ENCODE results near the gene PRDX1. TPM values are rescaled to one million over a fixed set of nuclear protein-coding genes. Genes with fewer than 3 reads are reported as not detected.

Gene PRDX1
- total and polyA plus RNA-seq, 2 experiments from 2014 or later, result 1,070 to 2,149 TPM

DNA sequence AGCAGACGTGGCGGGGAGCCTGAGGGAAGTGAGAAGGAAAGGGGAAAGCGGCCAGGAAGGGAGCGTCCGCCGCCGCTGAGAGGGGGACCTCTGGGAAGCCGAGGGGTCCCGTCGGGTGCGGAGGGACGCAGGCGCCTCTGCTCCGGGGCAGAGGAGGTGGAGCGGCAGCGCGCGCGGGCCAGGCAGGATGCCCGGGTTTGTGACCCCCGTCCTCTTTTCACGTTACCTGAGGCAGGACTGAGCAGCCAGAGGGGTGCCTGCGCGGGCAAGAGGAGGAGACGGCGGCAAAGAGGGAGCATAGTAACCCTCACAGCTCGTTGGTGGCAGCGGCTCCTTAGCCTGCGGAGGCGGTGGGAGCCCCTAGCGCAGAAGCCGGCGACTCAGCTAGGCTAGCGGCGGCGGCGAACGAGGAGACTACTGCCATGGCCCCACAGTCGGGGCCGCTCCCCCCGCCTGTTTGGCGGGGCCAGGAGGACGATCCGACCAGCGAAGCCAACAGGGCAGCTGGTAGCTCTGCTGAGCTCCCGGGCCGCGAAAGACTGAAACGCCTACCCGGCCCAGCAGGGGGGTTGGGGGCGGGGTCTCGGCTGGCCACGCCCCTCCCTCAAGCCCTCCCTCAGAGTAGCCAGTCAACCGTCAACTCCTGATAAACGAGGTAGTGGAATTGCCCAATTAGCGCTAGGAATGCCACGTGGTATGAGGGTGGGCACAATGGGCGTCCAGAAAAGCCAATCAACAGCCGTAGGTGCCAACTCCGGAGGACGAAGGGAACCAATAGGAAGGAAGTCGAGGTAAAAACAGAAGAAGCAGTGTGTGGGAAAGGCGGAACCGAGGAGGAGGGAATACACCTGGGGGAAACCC is 30.8 kb downstream of the PRDX1 start, which contains the start of gene TESK2:
Gene TESK2 (minus strand): TSS at position 538 of the 861 bp plus-strand sequence. CDS start 33,378 bp downstream, outside the sequence.
- H3K4me3 Mint-ChIP-seq, result no peak within 1 kb of the TSS
- H3K27me3 ChIP-seq (ENCODE audit: insufficient read depth), result peaks cover 8% of the 10 kb centered on the region; the same call in 1 of the 2 replicates
- no peaks in the 10 kb centered on the region for H3K9me2 ChIP-seq (ENCODE audit: insufficient read depth)
- peaks cover under 1% of the 10 kb centered on the region; the same call in 1 of the 3 replicates for H3K36me3 Mint-ChIP-seq (ENCODE audit: low read depth)
- TF ChIP-seq EZH2phosphoT487 (IDR thresholded peaks at IDR 0.05; ENCODE audit: unreplicated experiment), result no peak
- no peak for TF ChIP-seq ZNF331 (CRISPR knock-in tag; IDR thresholded peaks at IDR 0.05; ENCODE audit: low read depth)
- TF ChIP-seq ZNF114 (CRISPR knock-in tag; IDR thresholded peaks at IDR 0.05), result no peak
- no peak for TF ChIP-seq JUNB (IDR thresholded peaks at IDR 0.05; ENCODE audit: unreplicated experiment)
- peak; percentile 79 for TF ChIP-seq CREB1 (CRISPR knock-in tag; IDR thresholded peaks at IDR 0.05; ENCODE audit: low read depth)
- TF ChIP-seq, protein P1, sequence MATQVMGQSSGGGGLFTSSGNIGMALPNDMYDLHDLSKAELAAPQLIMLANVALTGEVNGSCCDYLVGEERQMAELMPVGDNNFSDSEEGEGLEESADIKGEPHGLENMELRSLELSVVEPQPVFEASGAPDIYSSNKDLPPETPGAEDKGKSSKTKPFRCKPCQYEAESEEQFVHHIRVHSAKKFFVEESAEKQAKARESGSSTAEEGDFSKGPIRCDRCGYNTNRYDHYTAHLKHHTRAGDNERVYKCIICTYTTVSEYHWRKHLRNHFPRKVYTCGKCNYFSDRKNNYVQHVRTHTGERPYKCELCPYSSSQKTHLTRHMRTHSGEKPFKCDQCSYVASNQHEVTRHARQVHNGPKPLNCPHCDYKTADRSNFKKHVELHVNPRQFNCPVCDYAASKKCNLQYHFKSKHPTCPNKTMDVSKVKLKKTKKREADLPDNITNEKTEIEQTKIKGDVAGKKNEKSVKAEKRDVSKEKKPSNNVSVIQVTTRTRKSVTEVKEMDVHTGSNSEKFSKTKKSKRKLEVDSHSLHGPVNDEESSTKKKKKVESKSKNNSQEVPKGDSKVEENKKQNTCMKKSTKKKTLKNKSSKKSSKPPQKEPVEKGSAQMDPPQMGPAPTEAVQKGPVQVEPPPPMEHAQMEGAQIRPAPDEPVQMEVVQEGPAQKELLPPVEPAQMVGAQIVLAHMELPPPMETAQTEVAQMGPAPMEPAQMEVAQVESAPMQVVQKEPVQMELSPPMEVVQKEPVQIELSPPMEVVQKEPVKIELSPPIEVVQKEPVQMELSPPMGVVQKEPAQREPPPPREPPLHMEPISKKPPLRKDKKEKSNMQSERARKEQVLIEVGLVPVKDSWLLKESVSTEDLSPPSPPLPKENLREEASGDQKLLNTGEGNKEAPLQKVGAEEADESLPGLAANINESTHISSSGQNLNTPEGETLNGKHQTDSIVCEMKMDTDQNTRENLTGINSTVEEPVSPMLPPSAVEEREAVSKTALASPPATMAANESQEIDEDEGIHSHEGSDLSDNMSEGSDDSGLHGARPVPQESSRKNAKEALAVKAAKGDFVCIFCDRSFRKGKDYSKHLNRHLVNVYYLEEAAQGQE (IDR thresholded peaks at IDR 0.05; ENCODE audit: unreplicated experiment), result no peak
- TF ChIP-seq EZH2 (IDR thresholded peaks at IDR 0.05; ENCODE audit: low read depth, unreplicated experiment), result no peak
- TF ChIP-seq NANOG (IDR thresholded peaks at IDR 0.05; ENCODE audit: borderline replicate concordance), result no peak
- TF ChIP-seq, protein P2, sequence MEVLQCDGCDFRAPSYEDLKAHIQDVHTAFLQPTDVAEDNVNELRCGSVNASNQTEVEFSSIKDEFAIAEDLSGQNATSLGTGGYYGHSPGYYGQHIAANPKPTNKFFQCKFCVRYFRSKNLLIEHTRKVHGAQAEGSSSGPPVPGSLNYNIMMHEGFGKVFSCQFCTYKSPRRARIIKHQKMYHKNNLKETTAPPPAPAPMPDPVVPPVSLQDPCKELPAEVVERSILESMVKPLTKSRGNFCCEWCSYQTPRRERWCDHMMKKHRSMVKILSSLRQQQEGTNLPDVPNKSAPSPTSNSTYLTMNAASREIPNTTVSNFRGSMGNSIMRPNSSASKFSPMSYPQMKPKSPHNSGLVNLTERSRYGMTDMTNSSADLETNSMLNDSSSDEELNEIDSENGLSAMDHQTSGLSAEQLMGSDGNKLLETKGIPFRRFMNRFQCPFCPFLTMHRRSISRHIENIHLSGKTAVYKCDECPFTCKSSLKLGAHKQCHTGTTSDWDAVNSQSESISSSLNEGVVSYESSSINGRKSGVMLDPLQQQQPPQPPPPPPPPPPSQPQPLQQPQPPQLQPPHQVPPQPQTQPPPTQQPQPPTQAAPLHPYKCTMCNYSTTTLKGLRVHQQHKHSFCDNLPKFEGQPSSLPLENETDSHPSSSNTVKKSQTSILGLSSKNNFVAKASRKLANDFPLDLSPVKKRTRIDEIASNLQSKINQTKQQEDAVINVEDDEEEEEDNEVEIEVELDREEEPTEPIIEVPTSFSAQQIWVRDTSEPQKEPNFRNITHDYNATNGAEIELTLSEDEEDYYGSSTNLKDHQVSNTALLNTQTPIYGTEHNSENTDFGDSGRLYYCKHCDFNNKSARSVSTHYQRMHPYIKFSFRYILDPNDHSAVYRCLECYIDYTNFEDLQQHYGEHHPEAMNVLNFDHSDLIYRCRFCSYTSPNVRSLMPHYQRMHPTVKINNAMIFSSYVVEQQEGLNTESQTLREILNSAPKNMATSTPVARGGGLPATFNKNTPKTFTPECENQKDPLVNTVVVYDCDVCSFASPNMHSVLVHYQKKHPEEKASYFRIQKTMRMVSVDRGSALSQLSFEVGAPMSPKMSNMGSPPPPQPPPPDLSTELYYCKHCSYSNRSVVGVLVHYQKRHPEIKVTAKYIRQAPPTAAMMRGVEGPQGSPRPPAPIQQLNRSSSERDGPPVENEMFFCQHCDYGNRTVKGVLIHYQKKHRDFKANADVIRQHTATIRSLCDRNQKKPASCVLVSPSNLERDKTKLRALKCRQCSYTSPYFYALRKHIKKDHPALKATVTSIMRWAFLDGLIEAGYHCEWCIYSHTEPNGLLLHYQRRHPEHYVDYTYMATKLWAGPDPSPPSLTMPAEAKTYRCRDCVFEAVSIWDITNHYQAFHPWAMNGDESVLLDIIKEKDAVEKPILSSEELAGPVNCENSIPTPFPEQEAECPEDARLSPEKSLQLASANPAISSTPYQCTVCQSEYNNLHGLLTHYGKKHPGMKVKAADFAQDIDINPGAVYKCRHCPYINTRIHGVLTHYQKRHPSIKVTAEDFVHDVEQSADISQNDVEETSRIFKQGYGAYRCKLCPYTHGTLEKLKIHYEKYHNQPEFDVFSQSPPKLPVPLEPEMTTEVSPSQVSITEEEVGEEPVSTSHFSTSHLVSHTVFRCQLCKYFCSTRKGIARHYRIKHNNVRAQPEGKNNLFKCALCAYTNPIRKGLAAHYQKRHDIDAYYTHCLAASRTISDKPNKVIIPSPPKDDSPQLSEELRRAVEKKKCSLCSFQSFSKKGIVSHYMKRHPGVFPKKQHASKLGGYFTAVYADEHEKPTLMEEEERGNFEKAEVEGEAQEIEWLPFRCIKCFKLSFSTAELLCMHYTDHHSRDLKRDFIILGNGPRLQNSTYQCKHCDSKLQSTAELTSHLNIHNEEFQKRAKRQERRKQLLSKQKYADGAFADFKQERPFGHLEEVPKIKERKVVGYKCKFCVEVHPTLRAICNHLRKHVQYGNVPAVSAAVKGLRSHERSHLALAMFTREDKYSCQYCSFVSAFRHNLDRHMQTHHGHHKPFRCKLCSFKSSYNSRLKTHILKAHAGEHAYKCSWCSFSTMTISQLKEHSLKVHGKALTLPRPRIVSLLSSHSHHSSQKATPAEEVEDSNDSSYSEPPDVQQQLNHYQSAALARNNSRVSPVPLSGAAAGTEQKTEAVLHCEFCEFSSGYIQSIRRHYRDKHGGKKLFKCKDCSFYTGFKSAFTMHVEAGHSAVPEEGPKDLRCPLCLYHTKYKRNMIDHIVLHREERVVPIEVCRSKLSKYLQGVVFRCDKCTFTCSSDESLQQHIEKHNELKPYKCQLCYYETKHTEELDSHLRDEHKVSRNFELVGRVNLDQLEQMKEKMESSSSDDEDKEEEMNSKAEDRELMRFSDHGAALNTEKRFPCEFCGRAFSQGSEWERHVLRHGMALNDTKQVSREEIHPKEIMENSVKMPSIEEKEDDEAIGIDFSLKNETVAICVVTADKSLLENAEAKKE (CRISPR knock-in tag; IDR thresholded peaks at IDR 0.05), result no peak
- no peak for TF ChIP-seq STAT1 (IDR thresholded peaks at IDR 0.05; ENCODE audit: unreplicated experiment)
- TF ChIP-seq, protein P3, sequence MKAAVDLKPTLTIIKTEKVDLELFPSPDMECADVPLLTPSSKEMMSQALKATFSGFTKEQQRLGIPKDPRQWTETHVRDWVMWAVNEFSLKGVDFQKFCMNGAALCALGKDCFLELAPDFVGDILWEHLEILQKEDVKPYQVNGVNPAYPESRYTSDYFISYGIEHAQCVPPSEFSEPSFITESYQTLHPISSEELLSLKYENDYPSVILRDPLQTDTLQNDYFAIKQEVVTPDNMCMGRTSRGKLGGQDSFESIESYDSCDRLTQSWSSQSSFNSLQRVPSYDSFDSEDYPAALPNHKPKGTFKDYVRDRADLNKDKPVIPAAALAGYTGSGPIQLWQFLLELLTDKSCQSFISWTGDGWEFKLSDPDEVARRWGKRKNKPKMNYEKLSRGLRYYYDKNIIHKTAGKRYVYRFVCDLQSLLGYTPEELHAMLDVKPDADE (IDR thresholded peaks at IDR 0.05), result no peak
- peak; percentile 79 for TF ChIP-seq POLR2AphosphoS5 (IDR thresholded peaks at IDR 0.05; ENCODE audit: low read depth)
- DNase-seq (ENCODE audit: low spot score) (peak; percentile 100), ATAC-seq (peak; percentile 89)
- peaks cover 2% of the 10 kb centered on the region for H3K27me3 Mint-ChIP-seq (ENCODE audit: insufficient read depth, low read depth, poor library complexity)
- peak within 1 kb of the TSS; percentile 100 for H3K4me2 ChIP-seq
- H3K36me3 ChIP-seq (ENCODE audit: insufficient read depth), result no peaks in the 10 kb centered on the region
- H3K27ac Mint-ChIP-seq, result no peak within 1 kb of the TSS
- H3K4me1 ChIP-seq (ENCODE audit: insufficient read depth), result peaks cover 7% of the 10 kb centered on the region; the same call in 1 of the 2 replicates
- H3K79me2 ChIP-seq (replicated peaks; ENCODE audit: insufficient read depth), result peaks cover 26% of the 10 kb centered on the region
- H4K20me1 ChIP-seq (replicated peaks; ENCODE audit: insufficient read depth), result 0 out of 2 replicates have a peak, but pooled peaks cover 3% of the 10 kb centered on the region
- peaks cover 3% of the 10 kb centered on the region; the same call in 1 of the 2 replicates for H3F3A ChIP-seq (replicated peaks; ENCODE audit: low read depth)
- peaks cover 5% of the 10 kb centered on the region; the same call in 2 of the 3 replicates for H3K4me1 Mint-ChIP-seq
- H3K4me3 ChIP-seq, result peak within 1 kb of the TSS; percentile 91
- no peaks in the 10 kb centered on the region for H3K9me3 Mint-ChIP-seq
- peak within 1 kb of the TSS; percentile 49 for H2AFZ ChIP-seq
- peak within 1 kb of the TSS; percentile 28 for H3K27ac ChIP-seq (ENCODE audit: low read depth)
